COLO668 (cell line): Measurements from ENCODE around the gene STAP2.

Source experiments
- DNase-seq: peaks from one replicate; lab custom pipeline; 2025; ENCODE audit not compliant: unreplicated experiment; lab: John Stamatoyannopoulos, UW

Gene STAP2, protein sequence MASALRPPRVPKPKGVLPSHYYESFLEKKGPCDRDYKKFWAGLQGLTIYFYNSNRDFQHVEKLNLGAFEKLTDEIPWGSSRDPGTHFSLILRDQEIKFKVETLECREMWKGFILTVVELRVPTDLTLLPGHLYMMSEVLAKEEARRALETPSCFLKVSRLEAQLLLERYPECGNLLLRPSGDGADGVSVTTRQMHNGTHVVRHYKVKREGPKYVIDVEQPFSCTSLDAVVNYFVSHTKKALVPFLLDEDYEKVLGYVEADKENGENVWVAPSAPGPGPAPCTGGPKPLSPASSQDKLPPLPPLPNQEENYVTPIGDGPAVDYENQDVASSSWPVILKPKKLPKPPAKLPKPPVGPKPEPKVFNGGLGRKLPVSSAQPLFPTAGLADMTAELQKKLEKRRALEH

DNA sequence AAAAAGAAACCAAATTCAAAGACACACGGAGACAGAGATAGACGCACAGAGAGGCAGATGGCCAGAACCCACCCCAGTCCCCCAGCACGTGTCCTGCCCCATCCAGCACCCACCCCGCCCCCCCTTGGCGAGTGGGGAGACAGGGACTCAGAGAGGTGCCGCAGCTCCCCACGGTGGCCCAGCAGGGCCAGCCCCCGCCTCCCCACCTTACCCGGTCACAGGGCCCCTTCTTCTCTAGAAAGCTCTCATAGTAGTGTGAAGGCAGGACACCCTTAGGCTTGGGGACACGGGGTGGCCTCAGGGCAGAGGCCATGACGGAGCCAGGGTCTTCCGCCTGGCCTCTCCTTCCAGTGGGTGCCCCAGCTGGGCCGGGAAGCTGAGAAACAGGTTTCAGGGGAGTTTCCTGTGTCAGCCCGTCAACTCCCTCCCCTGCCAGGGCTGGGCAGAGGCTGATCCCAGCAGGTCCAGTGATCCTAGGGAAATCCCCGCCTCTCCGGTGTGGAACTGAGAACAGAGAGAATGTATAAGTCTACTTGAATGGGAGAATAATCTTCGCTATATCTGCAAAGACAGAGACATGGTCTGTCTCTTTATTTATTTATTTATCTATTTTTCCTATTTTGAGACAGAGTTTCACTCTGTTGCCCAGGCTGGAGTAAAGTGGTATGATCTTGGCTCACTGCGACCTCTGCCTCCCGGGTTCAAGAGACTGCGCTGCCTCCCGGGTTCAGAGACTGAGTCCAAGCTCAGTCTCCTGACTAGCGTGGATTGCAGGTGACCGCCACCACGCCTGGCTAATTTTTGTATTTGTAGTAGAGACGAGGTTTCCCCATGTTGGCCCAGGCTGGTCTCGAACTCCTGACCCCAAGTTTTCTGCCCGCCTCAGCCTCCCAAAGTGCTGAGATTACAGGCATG is at the start of gene STAP2:
TSS of gene STAP2 (minus strand) at position 387 of the 915 bp plus-strand sequence. CDS start at position 313, 74 bp downstream.
- peak; percentile 78 for DNase-seq

DNA sequence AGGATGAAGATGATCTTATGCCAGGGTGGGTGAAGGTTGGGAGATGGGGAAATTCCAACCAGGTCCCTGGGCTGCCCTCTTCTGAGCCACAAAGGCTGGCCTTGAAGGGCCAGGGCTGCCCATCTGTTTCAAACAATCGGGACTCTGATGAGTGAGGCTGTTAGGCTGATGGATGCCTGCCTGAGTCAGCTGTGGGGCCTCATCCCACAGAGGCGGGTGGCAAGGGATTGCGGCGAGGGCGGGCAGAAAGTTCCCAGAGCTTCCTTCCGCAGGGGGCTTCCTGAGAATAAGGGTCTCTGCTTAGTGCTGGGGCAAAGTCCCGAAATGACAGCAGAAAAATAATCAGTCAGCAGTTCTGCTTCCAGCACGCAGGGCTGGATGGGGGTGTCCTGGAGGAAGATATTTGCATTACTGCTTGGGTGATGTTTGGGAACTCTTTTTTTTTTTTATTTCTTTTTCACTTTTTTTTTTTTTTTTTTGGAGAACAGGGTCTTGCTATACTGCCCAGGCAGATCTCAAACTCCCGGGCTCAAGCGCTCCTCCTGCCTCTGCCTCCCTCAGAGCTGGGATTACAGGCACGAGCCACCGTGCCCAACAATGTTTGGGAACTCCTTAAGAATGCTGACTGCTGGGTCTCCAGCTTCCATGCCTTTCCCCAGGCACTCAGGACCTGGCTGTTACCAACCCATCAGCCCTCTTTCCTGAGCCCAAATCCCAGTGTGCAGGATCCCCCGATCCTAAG is 47.6 kb upstream of the STAP2 start:
- no peak for DNase-seq

DNA sequence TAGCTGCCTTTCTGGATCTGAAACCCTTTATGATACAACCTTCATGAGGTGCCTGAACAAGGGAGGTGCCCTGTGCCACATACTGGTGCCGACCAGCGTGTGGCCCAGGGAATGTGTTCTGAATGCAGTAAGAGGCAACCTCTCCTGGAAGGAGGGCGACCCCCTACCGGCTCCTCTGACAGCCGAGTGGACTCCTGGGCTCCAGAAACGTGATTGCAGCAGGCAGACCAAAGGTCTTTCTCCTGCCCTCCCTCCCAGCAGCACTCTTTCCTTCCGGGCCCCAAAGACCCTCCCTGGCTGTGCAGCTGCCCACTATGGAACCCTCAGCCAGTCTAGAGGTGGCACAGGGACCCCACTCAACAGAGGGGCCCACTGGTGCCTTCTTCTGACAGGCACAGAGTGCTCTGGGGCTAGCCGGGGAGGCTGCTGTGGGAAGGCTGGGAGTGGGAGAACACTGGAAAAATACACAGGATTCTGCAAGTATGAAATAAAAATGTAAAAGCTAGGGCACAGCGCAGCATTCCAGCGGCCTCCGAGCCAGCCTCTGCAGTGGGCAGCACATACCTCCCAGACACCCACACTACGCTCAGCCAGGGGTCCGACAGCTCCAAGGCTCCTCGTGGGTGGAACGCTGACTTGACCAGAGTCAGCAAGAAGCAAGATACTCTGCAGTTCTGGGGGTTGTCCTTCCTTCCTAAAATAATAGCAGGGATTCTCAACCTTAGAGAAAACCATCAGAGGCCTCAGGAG is 46.8 kb upstream of the STAP2 start:
- no peak for DNase-seq

DNA sequence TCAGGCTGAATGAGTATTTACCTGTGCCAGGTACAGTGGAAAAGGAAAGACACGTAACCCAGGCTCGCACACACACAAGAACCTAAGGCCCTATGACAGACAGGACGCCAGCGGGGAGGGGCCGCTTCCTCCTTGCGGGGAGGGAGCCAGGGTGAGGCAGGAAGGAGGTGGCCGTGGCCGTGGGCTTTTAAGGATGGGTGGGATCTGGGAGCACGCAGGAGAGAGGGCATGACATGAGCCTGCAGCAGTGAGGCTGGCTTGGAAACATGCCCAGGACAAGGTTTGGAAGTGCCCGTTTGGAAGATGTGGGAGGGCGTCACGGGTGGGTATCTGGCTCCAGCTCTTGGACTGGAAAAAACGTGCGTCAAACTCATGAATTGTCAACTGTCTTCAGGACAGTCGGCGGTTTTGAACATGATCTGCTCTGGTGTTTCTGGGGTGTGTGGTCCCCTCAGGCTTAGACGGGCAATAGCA is 41.7 kb upstream of the STAP2 start:
- DNase-seq: no peak

DNA sequence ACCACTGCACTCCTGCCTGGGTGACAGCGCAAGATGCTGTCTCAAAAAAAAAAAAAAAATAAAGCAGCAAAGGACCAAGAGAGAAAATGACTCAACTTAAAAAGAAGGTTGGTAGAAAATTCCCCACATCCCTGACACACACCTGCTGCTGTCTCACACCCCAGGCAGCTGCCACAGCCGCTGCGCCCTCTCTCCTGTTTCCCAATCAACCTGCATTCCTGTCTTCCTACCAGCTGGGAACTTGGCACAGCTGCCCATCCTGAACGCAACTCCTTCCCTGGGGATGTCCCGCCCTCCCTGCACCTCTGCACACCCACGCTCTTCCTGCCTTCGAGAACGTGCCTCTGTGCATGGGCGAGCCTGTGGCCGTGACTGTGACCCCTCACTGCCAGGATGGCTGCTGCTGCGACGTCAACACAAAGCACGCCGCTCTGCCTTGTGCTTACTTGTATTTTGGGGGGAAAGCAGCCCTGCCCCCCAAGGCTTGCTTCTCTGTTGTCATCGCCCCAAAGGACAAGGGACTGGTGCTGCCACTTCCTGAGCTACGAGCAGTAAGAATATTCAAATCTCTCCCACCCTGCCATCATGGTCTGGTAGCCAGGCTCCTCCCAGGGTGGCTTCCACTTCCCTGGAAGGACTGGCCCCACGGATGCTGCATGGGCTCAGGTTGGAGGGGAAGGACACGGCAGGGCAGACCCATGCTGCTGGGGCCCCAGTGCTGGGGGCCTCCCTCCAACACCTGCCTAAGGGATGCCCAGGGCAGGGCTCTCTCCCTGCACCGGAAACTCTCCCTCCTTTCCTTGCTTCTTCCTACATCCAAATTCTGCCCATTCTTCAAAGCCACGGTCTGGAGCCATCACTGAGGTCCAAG is 41.0 kb upstream of the STAP2 start:
- DNase-seq: peak; percentile 66

DNA sequence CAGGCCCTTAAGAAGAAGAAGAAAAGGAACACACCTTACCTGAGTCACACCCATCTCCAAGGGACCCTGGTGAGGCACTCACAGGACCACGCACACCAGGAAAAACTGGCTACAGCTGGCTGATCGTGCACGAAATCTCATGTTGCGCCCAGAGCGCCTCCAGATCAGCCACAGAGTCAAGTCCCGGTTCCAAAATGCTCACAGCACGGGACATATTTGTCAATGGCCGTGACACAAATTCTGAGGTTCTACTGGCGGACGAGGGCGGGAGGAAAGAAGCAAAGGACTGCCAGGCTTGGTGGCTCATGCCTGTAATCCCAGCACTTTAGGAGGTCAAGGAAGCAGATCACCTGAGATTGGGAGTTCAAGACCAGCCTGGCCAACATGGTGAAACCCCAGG is 40.3 kb upstream of the STAP2 start:
- no peak for DNase-seq

DNA sequence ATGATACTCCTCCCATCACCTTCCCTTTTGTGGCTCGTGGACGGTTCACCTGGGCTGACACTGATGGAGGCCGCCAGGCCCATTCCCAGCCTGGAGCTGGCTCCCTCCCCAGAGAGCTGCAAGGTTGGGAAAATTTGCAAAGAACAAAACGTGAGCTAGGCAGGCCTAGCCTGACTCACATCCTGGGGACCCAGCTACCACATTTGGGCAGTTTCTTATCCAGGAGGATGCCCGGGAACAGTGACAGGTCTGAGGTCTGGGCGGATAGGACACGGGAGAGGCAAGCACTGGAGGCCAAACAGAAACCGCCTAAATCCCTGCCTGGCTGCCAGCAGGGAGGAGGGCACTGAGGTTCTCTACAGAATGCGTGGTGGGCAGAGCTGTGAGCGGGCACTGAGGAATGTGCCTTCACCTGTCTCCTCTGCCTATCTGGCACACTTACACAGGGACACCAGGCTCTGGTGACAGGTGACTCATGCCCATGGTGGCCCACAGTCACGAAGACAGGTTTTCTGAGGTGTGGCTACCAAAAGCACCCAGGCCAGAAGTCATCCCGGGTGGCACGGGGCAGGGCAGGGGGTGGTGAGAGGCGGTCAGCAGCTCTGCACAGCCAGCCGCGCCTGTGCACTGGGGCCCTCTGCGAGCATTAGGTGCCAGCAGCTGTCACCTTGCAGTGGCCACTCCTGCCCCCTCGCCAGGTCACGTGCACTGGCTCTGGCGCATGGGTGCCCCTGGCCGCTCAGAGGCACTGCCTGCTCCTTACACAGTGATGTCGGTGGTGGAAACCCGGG is 38.6 kb upstream of the STAP2 start:
- DNase-seq: no peak

DNA sequence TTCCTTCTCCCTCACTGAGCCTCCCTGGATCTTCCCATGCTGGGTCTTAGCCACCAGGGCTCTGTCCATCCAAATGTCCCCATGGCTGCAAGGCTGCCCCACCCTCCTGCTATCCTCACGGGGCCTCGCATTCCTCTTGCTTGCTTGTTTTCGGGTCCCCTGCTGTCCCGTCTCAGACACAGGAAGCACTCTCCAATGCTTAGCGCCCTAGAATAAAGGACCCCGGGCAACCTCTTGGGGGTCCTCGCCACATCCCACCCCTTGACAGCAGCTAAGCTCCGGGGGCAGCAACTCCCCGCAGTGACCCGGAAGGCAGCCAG is 38.0 kb upstream of the STAP2 start:
- no peak for DNase-seq

DNA sequence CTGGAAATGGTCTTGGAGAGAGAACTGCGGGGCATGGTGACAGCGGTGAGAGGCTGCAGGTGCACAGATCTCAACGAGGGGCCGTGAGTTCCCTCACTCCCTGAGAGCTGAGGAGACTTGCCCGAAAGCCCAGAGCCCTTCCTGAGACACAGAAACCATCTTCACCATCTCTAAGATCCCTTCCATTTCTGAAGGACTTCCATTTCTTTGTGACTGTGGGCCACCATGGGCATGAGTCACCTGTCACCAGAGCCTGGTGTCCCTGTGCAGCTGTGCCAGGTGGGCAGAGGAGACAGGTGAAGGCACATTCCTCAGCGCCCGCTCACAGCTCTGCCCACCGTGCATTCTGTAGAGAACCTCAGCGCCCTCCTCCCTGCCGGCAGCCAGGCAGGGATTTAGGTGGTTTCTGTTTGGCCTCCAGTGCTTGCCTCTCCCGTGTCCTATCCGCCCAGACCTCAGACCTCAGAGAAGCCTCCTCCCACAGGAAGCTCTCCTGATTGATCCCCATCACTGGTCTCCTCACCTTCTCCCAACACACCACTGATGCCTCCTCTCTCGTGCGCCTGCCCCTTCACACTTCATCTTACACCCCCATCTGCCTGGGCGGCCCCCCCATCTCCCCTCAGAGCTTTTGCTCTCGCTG is 37.5 kb upstream of the STAP2 start:
- peak; percentile 69 for DNase-seq

DNA sequence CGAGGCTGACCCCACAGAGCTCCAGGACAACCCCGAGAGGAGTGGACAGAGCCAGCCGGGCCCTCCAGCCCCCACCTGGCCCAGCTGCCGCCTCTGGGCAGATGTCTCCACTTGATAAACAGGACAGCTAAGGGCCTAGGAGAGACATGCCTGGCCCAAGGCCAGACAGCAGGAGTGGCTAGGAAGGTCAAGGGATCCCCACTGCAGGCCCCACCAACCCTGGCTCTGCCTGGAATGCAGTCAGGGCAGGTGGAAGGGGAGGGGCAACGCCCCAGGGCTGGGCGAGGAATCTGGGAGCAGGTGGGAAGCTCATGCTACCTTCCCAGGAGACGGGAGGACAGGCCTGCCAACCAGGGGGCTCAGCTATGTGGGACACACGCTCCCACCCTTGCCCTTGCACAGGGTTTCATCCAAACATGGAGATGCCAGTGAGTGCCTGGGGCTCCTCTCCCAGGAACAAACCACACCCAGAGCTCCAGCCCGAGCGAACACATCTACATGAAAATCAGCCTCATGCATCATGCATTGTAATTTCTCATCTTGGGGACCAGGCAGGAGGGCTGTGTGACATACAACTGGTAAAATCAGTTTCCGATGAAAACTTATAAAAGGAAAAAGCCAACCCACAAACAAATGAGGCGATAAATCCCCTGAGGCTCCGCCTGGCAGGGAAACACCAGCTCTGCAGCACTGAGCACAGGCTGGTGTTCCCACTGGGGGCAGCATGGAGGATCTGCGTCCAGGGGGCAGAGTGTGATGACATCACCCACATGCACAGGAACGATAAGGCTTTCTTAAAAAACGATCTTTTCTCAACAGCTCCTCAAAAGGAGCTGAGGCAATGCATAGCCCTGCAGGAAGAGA is 36.8 kb upstream of the STAP2 start:
- peak; percentile 88 for DNase-seq

DNA sequence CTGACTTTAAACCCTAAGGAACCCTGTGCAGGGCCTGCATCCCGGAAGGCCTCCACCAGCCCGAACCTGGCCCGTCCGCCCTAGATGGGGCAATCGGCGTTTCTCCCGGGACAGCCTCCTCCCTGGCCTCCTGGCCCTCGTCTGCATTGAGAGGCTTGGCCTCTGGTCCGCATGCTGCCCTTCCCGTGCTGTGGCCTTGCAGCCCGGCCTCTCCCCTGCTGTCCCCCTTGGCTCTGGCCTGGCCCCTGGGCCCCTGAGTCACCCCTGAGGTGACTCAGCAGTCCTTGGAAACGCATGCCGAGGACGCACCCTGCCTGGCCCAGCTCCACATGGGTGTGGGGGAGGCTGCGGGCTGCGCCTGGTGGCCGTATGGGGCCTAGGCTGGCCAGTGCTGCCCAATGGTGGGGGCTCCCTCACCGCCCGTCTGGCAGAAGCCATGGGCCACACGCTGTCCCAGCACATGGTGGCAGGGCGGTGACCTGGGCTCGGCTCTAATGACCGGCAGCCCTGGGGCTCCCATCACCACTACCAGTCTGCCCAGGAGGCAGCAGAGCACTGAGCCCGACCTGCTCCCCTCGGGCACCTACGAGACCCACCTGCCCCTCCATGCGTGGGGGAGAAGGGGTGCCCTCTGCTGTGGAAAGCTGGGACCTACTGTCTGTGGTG is 36.0 kb upstream of the STAP2 start:
- peak; percentile 54 for DNase-seq

DNA sequence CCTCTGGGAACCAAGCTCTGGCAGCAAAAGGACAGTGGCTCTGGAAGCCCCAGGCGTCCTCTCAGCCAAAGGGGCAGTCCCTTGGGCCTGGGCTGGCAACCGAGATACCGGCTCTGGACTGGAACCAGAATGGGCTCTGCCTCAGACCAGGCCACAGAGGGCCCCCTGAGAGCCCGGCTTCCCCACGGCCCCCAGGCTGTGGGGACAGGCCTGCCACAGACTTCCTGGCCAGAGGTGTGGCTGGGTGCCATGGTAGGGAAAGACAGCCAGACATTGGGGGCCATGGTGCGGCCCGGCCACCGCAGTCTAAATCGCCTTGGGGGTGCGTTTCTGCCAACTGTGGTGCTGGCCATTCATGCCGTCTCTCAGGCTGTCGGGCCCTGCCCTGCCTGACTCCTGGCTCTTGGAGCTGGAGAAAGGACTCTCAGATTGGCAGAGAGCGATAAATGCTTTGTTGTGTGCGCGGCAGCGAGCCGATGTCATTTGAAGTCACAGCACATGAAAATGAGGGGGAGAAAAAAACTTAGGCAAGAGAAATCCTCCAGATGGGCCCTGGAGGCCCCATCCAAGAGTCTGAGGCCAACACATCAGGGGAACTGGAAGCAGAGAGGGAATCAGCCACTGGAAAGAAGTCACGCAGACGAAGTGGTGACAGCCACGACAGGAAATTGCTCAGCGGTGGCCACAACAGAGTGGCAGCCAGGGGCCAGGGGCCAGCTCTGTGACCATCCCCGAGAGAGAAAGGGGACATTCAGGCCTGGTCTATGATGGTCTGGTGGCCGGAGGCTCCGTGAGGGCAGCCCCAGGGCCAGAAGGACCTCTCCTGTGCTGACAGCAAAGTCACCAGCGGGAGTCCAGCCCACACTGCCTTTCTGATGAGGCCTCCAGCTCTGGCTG is 35.2 kb upstream of the STAP2 start:
- DNase-seq: no peak

DNA sequence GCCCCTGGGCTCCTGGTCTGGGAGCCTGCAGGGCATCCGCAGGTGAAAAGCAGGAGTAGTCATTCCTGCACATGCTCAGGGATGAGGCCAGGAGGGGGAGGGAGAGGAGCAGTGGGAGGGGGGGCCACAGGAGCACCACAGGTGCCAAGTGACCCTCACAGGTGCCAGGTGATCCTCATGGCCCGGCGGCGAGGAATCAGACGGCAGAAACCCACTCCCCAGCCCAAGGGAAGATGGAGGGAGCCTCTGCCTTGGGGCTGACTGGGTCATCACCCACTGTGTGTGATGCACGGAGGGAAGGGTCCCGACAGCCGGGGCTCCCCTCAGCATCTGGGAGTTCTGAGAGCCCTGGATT is 34.4 kb upstream of the STAP2 start:
- no peak for DNase-seq

DNA sequence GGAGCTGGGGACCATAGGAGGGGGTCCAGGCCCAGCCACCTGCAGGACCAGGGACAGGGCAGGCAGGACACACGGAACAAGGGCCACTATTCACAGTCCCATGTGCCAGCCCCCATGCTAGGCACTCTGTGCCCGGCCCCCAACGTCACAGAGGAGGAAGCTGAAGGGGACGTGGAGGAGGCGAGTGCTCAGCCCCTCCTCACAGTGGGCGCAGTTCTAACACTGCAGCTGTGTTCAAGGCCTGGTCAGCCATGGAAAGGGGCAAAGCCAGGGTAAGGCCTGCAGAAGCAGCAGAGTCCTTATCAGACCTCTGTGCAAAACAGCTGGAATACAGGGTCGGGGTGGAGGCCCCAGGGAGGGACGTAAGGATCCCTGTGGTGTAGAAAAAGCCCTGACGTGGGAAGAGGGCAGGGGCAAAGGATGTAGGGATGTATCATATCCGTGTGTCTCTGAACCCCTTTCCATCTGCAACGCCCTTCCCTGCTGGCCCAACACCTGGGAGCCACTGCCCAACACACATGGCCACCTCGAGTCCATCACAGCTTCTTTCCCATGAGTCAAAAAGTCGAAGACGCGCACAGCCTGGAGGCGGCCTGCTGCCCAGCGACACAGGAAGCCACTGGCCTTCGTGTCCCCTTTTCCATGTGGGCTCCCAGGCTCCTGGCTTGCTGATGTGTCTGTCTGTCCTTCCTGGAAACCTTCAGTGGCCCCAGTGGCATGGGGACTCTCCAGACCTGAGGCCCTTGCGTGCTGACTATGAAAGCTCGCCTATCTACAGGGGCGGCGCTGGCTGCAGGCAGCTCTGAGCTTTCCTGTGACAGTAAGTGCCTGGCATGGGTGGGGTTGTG is 33.8 kb upstream of the STAP2 start:
- no peak for DNase-seq
